Gastrocnemius medialis (tissue), 4 donors: ENCODE results near the gene TANGO6.
A peak's percentile ranks its signal among the peaks of the same experiment; 100 is the strongest.

Experiments
- POLR2A ChIP-seq, 2 donors: fragments of 450-650 bp; IDR thresholded peaks; one replicate each; pipeline ENCODE4 v1.6.1; 2017; ENCODE audit warnings: antibody characterized with exemption in 2 of 2, mild to moderate bottlenecking in 2 of 2, moderate library complexity in 2 of 2
- TF ChIP-seq, protein P1 (sequence below), 5 experiments: fragments of 450-650 bp in 3 of 5; fragments of 200-600 bp in 2 of 5; sonication (generic) in 2 of 5; IDR thresholded peaks in 4 of 5; conservative IDR thresholded peaks in 1 of 5; 1 replicate in 4 of 5; 2 replicates in 1 of 5; pipeline ENCODE4 v1.5.1; 2016 to 2019; ENCODE audit warnings: antibody characterized with exemption in 5 of 5, mild to moderate bottlenecking in 3 of 5, moderate library complexity in 3 of 5

DNA sequence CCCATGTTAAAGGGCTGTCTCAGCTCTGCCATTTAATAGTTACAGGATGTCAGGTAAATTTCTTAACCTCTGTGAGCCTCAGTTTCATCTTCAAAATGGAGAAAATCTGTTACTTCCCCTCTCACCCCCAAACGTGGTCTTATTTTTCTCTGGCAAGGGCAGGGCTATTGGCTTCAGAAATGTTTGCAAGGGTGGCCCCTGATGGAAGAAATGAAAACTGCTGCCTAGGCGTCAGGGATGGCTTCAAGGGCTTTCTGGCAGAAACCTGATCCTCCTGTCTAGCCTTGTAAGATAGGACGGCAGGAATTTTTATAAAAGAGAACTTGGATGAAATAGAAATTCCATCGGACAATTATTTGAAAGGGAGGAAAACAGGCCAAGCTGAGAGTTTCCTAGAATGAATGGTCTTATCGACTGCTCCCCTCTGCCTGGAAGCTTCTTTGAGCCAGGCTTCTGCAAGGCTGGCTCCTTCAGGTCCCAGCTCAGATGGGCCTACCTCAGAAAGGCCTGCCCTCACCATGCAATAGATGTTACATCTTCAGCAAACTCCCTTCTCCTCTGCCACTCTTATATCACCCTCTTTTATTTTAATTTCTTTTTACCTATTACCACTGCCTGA lies 43.0 kb upstream of the TANGO6 start:
- TF ChIP-seq, protein P1, sequence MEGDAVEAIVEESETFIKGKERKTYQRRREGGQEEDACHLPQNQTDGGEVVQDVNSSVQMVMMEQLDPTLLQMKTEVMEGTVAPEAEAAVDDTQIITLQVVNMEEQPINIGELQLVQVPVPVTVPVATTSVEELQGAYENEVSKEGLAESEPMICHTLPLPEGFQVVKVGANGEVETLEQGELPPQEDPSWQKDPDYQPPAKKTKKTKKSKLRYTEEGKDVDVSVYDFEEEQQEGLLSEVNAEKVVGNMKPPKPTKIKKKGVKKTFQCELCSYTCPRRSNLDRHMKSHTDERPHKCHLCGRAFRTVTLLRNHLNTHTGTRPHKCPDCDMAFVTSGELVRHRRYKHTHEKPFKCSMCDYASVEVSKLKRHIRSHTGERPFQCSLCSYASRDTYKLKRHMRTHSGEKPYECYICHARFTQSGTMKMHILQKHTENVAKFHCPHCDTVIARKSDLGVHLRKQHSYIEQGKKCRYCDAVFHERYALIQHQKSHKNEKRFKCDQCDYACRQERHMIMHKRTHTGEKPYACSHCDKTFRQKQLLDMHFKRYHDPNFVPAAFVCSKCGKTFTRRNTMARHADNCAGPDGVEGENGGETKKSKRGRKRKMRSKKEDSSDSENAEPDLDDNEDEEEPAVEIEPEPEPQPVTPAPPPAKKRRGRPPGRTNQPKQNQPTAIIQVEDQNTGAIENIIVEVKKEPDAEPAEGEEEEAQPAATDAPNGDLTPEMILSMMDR (IDR thresholded peaks at IDR 0.05 in 4 of 5, conservative IDR thresholded peaks at IDR 0.05 in 1 of 5) = peak in 1 of 5 experiments; percentile 18
- no peak for TF ChIP-seq POLR2A (IDR thresholded peaks at IDR 0.05)
